IMR-90 (cell line): ENCODE data around the gene SPINT1. TPM values are rescaled to one million over a fixed set of nuclear protein-coding genes. Genes with fewer than 3 reads are reported as not detected.

Source experiments
- ATAC-seq: fragments of 200-7000 bp; cut with Tn5 transposase; 2 replicates; pipeline ENCODE4 v1.9.1; 2020; ENCODE audit warnings: low read depth, mild to moderate bottlenecking, moderate library complexity
- BruUV-seq: library from RNA; stranded (reverse); fragments of 400-500 nt; replicated peaks from 2 replicates; lab custom pipeline; 2021; lab: Mats Ljungman, UMichigan
- CTCF ChIA-PET: fragments of 300-600 bp; formaldehyde crosslinking; extraction: SDS; loops from one replicate; lab custom pipeline; 2021; ENCODE audit warnings: antibody characterized with exemption; lab: Yijun Ruan, JAX
- POLR2A ChIA-PET: fragments of 300-600 bp; sonication (Branson Sonifier 250); formaldehyde crosslinking; loops from one replicate; lab custom pipeline; 2022; ENCODE audit warnings: antibody characterized with exemption; ENCODE audit not compliant: unreplicated experiment; lab: Charles Lee
- DNase-seq: peaks from one replicate; pipeline ENCODE4 v3.0.0; 2013
- H2AFZ ChIP-seq: replicated peaks from 2 replicates; pipeline ENCODE3; 2013; ENCODE audit warnings: low read length, mild to moderate bottlenecking; ENCODE audit not compliant: poor library complexity
- H2AK5ac ChIP-seq: 2 replicates; pipeline ENCODE4 v1.6.1; 2013; ENCODE audit warnings: low read depth, low read length, inconsistent platforms
- H2AK9ac ChIP-seq: replicated peaks from 2 replicates; pipeline ENCODE3; 2013; ENCODE audit warnings: mild to moderate bottlenecking, low read depth, low read length, moderate library complexity; ENCODE audit not compliant: poor library complexity
- H2BK120ac ChIP-seq: 2 replicates; pipeline ENCODE4 v1.6.1; 2013; ENCODE audit warnings: low read depth, low read length, inconsistent platforms
- H2BK15ac ChIP-seq: 3 replicates; pipeline ENCODE4 v1.6.1; 2013; ENCODE audit warnings: low read depth, low read length, inconsistent platforms
- H2BK20ac ChIP-seq: 2 replicates; pipeline ENCODE4 v1.6.1; 2013; ENCODE audit warnings: low read depth, mild to moderate bottlenecking, inconsistent platforms, low read length, moderate library complexity
- H2BK5ac ChIP-seq: 2 replicates; pipeline ENCODE4 v1.6.1; 2013; ENCODE audit warnings: mild to moderate bottlenecking, low read depth, low read length, inconsistent platforms; ENCODE audit not compliant: poor library complexity, severe bottlenecking
- H3K14ac ChIP-seq: replicated peaks from 2 replicates; pipeline ENCODE4 v1.6.1; 2013; ENCODE audit warnings: low read depth, low read length, inconsistent platforms
- H3K18ac ChIP-seq: 2 replicates; pipeline ENCODE4 v1.6.1; 2013; ENCODE audit warnings: low read depth, low read length, control low read depth
- H3K23ac ChIP-seq: 2 replicates; pipeline ENCODE4 v1.6.1; 2013; ENCODE audit warnings: low read depth, low read length, inconsistent platforms
- H3K27ac ChIP-seq: 2 replicates; pipeline ENCODE4 v1.5.1; 2013; ENCODE audit warnings: mild to moderate bottlenecking, control low read depth, low read length; ENCODE audit not compliant: insufficient read depth
- H3K27me3 ChIP-seq: 2 replicates; pipeline ENCODE4 v1.6.1; 2013; ENCODE audit warnings: low read length; ENCODE audit not compliant: control insufficient read depth, insufficient read depth
- H3K36me3 ChIP-seq: 2 replicates; pipeline ENCODE4 v1.6.1; 2013; ENCODE audit warnings: low read length, mixed read lengths; ENCODE audit not compliant: control insufficient read depth, insufficient read depth
- H3K4ac ChIP-seq: 2 replicates; pipeline ENCODE4 v1.6.1; 2013; ENCODE audit warnings: low read depth, low read length, inconsistent platforms
- H3K4me1 ChIP-seq: 2 replicates; pipeline ENCODE4 v1.6.1; 2013; ENCODE audit warnings: low read length, mixed read lengths; ENCODE audit not compliant: control insufficient read depth, insufficient read depth
- H3K4me2 ChIP-seq: 2 replicates; pipeline ENCODE4 v1.6.1; 2013; ENCODE audit warnings: low read depth, mild to moderate bottlenecking, control low read depth, low read length, moderate library complexity
- H3K4me3 ChIP-seq: 2 replicates; pipeline ENCODE4 v1.5.1; 2013; ENCODE audit warnings: low read depth, mild to moderate bottlenecking, control low read depth, low read length, moderate library complexity; ENCODE audit not compliant: insufficient read depth
- H3K56ac ChIP-seq: 2 replicates; pipeline ENCODE4 v1.6.1; 2013; ENCODE audit warnings: low read length, inconsistent platforms; ENCODE audit not compliant: insufficient read depth; ENCODE audit errors: extremely low read depth
- H3K79me1 ChIP-seq, 2 experiments: 2 replicates each; pipeline ENCODE4 v1.6.1; 2013; ENCODE audit warnings: low read length in 2 of 2, inconsistent platforms in 1 of 2, low read depth in 1 of 2
- H3K9ac ChIP-seq: 2 replicates; pipeline ENCODE4 v1.6.1; 2013; ENCODE audit warnings: low read depth, low read length, control low read depth
- H3K9me1 ChIP-seq: 2 replicates; pipeline ENCODE4 v1.6.1; 2013; ENCODE audit warnings: low read length, inconsistent platforms; ENCODE audit not compliant: insufficient read depth
- H3K9me3 ChIP-seq: 2 replicates; pipeline ENCODE4 v1.6.1; 2013; ENCODE audit warnings: low read length; ENCODE audit not compliant: control insufficient read depth, insufficient read depth
- H4K20me1 ChIP-seq: 2 replicates; pipeline ENCODE4 v1.6.1; 2013; ENCODE audit warnings: low read length, inconsistent platforms; ENCODE audit not compliant: insufficient read depth
- H4K5ac ChIP-seq: 2 replicates; pipeline ENCODE4 v1.6.1; 2013; ENCODE audit warnings: mild to moderate bottlenecking, low read depth, low read length, control low read depth
- H4K8ac ChIP-seq, 2 experiments: 2 replicates each; pipeline ENCODE4 v1.6.1; 2013; ENCODE audit warnings: low read depth in 2 of 2, low read length in 2 of 2, control low read depth in 1 of 2, inconsistent platforms in 1 of 2
- H4K91ac ChIP-seq: 2 replicates; pipeline ENCODE4 v1.6.1; 2013; ENCODE audit warnings: low read depth, low read length, inconsistent platforms; ENCODE audit not compliant: insufficient read depth
- FOS ChIP-seq: fragments of 150-350 bp; IDR thresholded peaks from 2 replicates; pipeline ENCODE4 v1.6.1; 2016; ENCODE audit warnings: low read depth, low read length
- MAZ ChIP-seq: IDR thresholded peaks from 2 replicates; pipeline ENCODE4 v1.6.1; 2012; ENCODE audit warnings: low read depth, mild to moderate bottlenecking, low read length, improper control_type of control experiment, moderate library complexity, borderline replicate concordance
- MXI1 ChIP-seq: IDR thresholded peaks from 2 replicates; pipeline ENCODE4 v1.6.1; 2012; ENCODE audit warnings: low read depth, mild to moderate bottlenecking, low read length, moderate library complexity, borderline replicate concordance
- POLR2A ChIP-seq: IDR thresholded peaks from 2 replicates; pipeline ENCODE4 v1.6.1; 2012; ENCODE audit warnings: mild to moderate bottlenecking, low read depth, low read length
- RCOR1 ChIP-seq: IDR thresholded peaks from 2 replicates; pipeline ENCODE4 v1.6.1; 2012; ENCODE audit warnings: mild to moderate bottlenecking, low read length, improper control_type of control experiment; ENCODE audit not compliant: insufficient replicate concordance
- WGBS, 2 experiments: methylation state at CpG; one replicate each; pipeline versions ENCODE4 v1.1.5 to v1.1.7; 2013; ENCODE audit warnings: missing lambda C conversion rate in 2 of 2; ENCODE audit not compliant: insufficient read length in 1 of 2; ENCODE audit errors: extremely low coverage in 2 of 2; 5-methylcytosine and 5-hydroxymethylcytosine counted together
- dilution Hi-C: fragments of 300-500 bp; cut with HindIII; formaldehyde crosslinking; loops from one replicate; pipeline ENCODE4 v1.14.3; 2018; ENCODE audit warnings: low sequenced_read_pairs; ENCODE audit not compliant: unreplicated experiment
- in situ Hi-C: fragments of 300-500 bp; cut with MboI; formaldehyde crosslinking; loops from 3 replicates; pipeline ENCODE4 v1.14.3; 2019; ENCODE audit warnings: low sequenced_read_pairs, inconsistent platforms, mixed read lengths
- intact Hi-C: fragments of 100-400 bp; cut with micrococcal nuclease; formaldehyde crosslinking; loops from 2 replicates; pipeline ENCODE4 v1.10.0; 2022
- polyA plus RNA-seq, 3 experiments: library from polyadenylated mRNA; depleted of rRNA; stranded (reverse); fragments of >200 nt; gene quantifications; 2 replicates each; pipeline ENCODE4 v1.2.3, GENCODE V29; 2012; ENCODE audit warnings: low replicate concordance in 1 of 3
- total RNA-seq: library from RNA; depleted of rRNA; stranded (reverse); fragments of >200 nt; gene quantifications from 2 replicates; pipeline ENCODE4 v1.2.3, GENCODE V29; 2012
- TF ChIP-seq, protein P1 (sequence below): fragments of 150-350 bp; IDR thresholded peaks from 2 replicates; pipeline ENCODE4 v1.6.1; 2016; ENCODE audit warnings: low read depth, mild to moderate bottlenecking, low read length, moderate library complexity, borderline replicate concordance
- TF ChIP-seq, protein P2 (sequence below): fragments of 150-350 bp; IDR thresholded peaks from 2 replicates; pipeline ENCODE4 v1.6.1; 2017; ENCODE audit warnings: mild to moderate bottlenecking, antibody characterized with exemption, low read length, low read depth

SPINT1 gene
- total and polyA plus RNA-seq, 2 of the 4 experiments (the other 2 are of a cell fraction), result 0.90 to 2.1 TPM

DNA sequence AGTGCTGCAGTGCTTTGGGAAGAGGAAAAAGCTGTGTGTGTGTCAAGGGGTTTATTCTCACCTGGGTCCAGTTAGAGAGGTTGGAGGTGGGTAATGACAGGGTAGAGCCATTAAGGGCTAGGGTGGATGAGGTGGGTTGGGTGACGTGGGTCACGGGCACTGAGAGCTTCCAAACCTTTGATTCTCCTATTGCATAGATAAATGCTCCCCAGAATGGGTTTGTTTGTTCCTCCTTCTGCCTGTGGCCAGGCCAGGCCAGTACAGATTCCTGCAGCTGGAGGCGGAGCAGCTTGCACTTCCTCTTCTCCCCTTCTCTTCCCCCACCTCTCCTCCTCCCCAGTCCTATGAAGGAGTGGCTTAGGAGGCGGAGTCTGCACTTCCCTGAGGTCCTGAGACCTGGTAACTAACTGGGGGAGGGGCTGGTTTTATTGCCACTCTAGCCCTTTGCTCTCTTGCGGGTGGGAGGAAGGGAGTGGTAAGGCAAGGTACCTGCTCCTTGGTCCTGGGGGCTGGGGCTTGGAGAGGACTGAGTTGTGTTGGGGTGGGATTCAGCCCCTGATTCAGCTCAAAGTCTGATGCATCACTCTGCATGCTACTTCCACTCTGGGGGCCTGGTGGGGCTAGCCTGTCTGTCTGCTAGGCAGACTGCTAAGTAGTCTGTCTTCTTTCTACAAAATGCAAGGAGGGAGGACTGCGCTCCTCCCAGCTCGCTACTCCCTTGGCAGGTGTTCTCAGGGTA lies 3.5 kb downstream of the SPINT1 start:
- no peak overlapping the region for H2BK5ac ChIP-seq
- H3K23ac ChIP-seq, result no peak overlapping the region
- dilution Hi-C loops, result no loop called here
- no peak overlapping the region for H3K4ac ChIP-seq
- H3K79me1 ChIP-seq, result no peaks in the 10 kb centered on the region
- no peak overlapping the region for H3K9ac ChIP-seq
- no peak overlapping the region for H3K4me2 ChIP-seq
- no peak overlapping the region for H4K5ac ChIP-seq
- peaks cover 5% of the 10 kb centered on the region; the same call in 1 of the 2 replicates for H4K20me1 ChIP-seq
- no peak for TF ChIP-seq RCOR1
- TF ChIP-seq FOS, result no peak
- TF ChIP-seq, protein P1, sequence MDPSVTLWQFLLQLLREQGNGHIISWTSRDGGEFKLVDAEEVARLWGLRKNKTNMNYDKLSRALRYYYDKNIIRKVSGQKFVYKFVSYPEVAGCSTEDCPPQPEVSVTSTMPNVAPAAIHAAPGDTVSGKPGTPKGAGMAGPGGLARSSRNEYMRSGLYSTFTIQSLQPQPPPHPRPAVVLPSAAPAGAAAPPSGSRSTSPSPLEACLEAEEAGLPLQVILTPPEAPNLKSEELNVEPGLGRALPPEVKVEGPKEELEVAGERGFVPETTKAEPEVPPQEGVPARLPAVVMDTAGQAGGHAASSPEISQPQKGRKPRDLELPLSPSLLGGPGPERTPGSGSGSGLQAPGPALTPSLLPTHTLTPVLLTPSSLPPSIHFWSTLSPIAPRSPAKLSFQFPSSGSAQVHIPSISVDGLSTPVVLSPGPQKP, result no peak
- TF ChIP-seq POLR2A, result no peak
- TF ChIP-seq, protein P2, sequence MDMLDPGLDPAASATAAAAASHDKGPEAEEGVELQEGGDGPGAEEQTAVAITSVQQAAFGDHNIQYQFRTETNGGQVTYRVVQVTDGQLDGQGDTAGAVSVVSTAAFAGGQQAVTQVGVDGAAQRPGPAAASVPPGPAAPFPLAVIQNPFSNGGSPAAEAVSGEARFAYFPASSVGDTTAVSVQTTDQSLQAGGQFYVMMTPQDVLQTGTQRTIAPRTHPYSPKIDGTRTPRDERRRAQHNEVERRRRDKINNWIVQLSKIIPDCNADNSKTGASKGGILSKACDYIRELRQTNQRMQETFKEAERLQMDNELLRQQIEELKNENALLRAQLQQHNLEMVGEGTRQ, result no peak
- no peak for TF ChIP-seq MXI1
- TF ChIP-seq MAZ, result no peak
- intact Hi-C loops, result no loop called here
- no peak overlapping the region for H3K18ac ChIP-seq
- peak; percentile 28 for DNase-seq
- no peak overlapping the region for H2AFZ ChIP-seq
- H3K9me1 ChIP-seq, result no peaks in the 10 kb centered on the region
- H3K27me3 ChIP-seq, result peaks cover 43% of the 10 kb centered on the region
- no peak overlapping the region for H3K27ac ChIP-seq
- BruUV-seq, result no TSS peak
- ChIA-PET POLR2A (no interaction called here), CTCF (interaction anchor here (0.6 kb wide), 1 partner anchor 133 kb away, joined by 5 read pairs; no protein-coding TSS in a partner anchor)
- no CpG with 5 or more reads among the region's 7 CpGs for whole genome bisulfite sequencing, 2 experiments
- H3K36me3 ChIP-seq, result no peaks in the 10 kb centered on the region
- H4K8ac ChIP-seq, result no peak overlapping the region
- no peak overlapping the region for H3K14ac ChIP-seq
- in situ Hi-C loops, result no loop called here
- no peak overlapping the region for H2BK15ac ChIP-seq
- H2BK120ac ChIP-seq, result no peak overlapping the region
- no peak overlapping the region for H2BK20ac ChIP-seq
- H4K91ac ChIP-seq, result no peak overlapping the region
- ATAC-seq, result peak; percentile 49; the same call in 1 of the 2 replicates
- H3K9me3 ChIP-seq, result no peaks in the 10 kb centered on the region
- H2AK9ac ChIP-seq, result no peak overlapping the region
- H2AK5ac ChIP-seq, result no peak overlapping the region
- H3K56ac ChIP-seq, result no peak overlapping the region
- H3K4me1 ChIP-seq, result 0 out of 2 replicates have a peak, but pooled peaks cover 3% of the 10 kb centered on the region
- H3K4me3 ChIP-seq, result no peak overlapping the region
